Colonic mucosa (tissue), 4 donors: ENCODE measurements around the gene RPS19. TPM values are rescaled to one million over a fixed set of nuclear protein-coding genes. Genes with fewer than 3 reads are reported as not detected.

Experiments
- DNase-seq: peaks from one replicate; pipeline ENCODE4 v3.0.0-alpha.2; 2020
- H3K27ac ChIP-seq: fragments of 200-600 bp; one replicate; pipeline ENCODE4 v1.8.0; 2021
- H3K27me3 ChIP-seq: fragments of 200-600 bp; one replicate; pipeline ENCODE4 v1.8.0; 2021
- H3K36me3 ChIP-seq: fragments of 200-600 bp; one replicate; pipeline ENCODE4 v1.8.0; 2021
- H3K4me1 ChIP-seq: fragments of 200-600 bp; one replicate; pipeline ENCODE4 v1.8.0; 2021; ENCODE audit warnings: mild to moderate bottlenecking
- H3K4me3 ChIP-seq: fragments of 200-600 bp; one replicate; pipeline ENCODE4 v1.8.0; 2021
- H3K9ac ChIP-seq, 2 donors: one replicate each; pipeline ENCODE4 v1.7.0; 2013; ENCODE audit warnings: control low read depth in 2 of 2, low read depth in 2 of 2, low read length in 2 of 2
- H3K9me3 ChIP-seq: fragments of 200-600 bp; one replicate; pipeline ENCODE4 v1.8.0; 2021
- intact Hi-C: fragments of 100-400 bp; cut with DNase I; formaldehyde crosslinking; loops from one replicate; pipeline ENCODE4 v1.14.1; 2022
- total RNA-seq, 2 donors: library from RNA; stranded (reverse); fragmentation: NEBNext Ultra II Directional in 1 of 2; extraction: Animal tissue kit (Norgen Biotek cat#: 25700) in 1 of 2; gene quantifications; one replicate each; pipeline ENCODE4 v1.2.1, GENCODE V29; 2021
- TF ChIP-seq, protein P1 (sequence below): fragments of 200-600 bp; IDR thresholded peaks from one replicate; pipeline ENCODE4 v1.8.0; 2022; ENCODE audit warnings: antibody characterized with exemption, mild to moderate bottlenecking
- donor health status: healthy.
- donor health status: DM: no; HTN: no; CAD: no.
- donor health status: DM: no; HTN: no; CAD: no.

Gene RPS19
- total RNA-seq, 2 donors from 2014 or later, result 1,710 to 2,039 TPM

GRCh38 chr19:41859213-41859617, 840 bp upstream of the RPS19 start:
- Histone ChIP-seq H3K9me3 (no peaks in the 10 kb centered on the region), H3K27me3 (no peaks in the 10 kb centered on the region), H3K9ac (peak overlapping the region; percentile 4 to 98), H3K27ac (peak overlapping the region; percentile 97), H3K4me1 (peaks cover 11% of the 10 kb centered on the region), H3K36me3 (peaks cover 14% of the 10 kb centered on the region), H3K4me3 (peak overlapping the region; percentile 86)
- intact Hi-C loops, result no loop called here
- no peak for DNase-seq
- TF ChIP-seq, protein P1, sequence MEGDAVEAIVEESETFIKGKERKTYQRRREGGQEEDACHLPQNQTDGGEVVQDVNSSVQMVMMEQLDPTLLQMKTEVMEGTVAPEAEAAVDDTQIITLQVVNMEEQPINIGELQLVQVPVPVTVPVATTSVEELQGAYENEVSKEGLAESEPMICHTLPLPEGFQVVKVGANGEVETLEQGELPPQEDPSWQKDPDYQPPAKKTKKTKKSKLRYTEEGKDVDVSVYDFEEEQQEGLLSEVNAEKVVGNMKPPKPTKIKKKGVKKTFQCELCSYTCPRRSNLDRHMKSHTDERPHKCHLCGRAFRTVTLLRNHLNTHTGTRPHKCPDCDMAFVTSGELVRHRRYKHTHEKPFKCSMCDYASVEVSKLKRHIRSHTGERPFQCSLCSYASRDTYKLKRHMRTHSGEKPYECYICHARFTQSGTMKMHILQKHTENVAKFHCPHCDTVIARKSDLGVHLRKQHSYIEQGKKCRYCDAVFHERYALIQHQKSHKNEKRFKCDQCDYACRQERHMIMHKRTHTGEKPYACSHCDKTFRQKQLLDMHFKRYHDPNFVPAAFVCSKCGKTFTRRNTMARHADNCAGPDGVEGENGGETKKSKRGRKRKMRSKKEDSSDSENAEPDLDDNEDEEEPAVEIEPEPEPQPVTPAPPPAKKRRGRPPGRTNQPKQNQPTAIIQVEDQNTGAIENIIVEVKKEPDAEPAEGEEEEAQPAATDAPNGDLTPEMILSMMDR, result no peak

DNA sequence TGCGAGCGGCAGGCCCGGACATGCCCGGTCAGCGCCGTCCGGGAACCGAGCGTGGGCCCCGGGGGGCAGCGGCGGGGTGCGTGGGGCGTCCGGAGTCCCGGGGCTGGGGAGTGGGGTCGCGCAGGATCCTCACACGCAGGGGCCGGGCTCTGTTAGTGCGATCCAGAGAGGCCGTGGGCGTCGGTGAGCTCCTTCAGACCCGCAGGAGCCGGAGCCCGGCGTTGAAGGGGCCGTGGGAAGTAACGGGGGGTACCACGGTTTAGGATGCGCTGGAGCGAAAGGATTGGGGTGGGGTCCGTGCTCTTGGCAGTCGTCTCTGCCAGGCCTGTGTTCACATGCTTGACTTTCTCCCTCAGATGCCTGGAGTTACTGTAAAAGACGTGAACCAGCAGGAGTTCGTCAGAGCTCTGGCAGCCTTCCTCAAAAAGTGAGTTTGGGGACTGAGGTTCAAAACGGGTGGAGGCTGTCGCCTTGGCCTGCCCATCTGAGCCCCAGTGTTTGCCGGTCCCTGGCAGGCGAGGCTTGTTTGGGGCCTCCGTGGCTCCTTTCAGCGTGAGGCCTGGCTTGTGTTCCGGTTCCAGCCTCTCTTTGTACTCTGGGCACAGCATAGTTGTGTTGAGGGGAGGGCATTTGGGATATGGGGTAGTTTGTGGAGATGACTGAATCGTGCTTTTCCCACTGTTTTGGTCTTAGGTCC, 512 bp downstream of the RPS19 start:
- DNase-seq, result no peak
- Histone ChIP-seq H3K27me3 (no peaks in the 10 kb centered on the region), H3K9ac (peak overlapping the region; percentile 89 to 98), H3K27ac (peak overlapping the region; percentile 97), H3K4me3 (peak overlapping the region; percentile 86), H3K4me1 (peaks cover 11% of the 10 kb centered on the region), H3K9me3 (no peaks in the 10 kb centered on the region), H3K36me3 (peaks cover 22% of the 10 kb centered on the region)
- TF ChIP-seq, protein P1, result no peak
- intact Hi-C loops, result no loop called here

DNA sequence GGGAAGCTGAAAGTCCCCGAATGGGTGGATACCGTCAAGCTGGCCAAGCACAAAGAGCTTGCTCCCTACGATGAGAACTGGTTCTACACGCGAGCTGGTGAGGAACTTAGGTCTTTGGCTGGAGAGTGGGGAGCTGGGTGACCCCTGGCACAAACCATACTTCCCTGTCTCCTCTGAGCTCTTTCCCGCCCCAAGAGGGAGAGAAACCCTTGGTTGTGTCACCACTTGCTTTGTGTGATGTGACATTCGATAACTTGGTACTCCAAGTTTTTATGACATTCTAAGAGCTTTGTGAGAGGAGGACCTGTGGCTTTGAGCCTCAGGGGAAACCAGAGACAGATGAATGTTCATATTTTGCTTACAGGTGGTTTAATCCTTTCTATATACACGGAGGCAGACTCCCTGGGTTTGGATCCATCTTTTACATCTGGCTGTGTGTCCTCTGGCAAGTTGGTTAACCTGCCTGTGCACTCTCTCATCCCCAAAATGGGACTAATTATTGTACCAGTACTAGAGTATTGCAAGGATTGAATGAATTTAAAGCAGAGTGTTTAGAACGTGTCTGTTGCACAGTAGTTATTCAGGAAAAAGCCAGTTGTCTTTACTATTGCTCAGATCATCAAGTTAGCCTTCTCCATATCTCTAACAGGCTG, 1.2 kb downstream of the RPS19 start:
- Histone ChIP-seq H3K4me1 (peaks cover 11% of the 10 kb centered on the region), H3K27me3 (no peaks in the 10 kb centered on the region), H3K27ac (no peak overlapping the region), H3K4me3 (peak overlapping the region; percentile 86), H3K9me3 (no peaks in the 10 kb centered on the region), H3K9ac (peak overlapping the region; percentile 89 to 98), H3K36me3 (peaks cover 22% of the 10 kb centered on the region)
- DNase-seq, result no peak
- TF ChIP-seq, protein P1, result no peak
- intact Hi-C loops, result no loop called here

- H3K36me3 ChIP-seq, result peaks cover 22% of the 10 kb centered on the region
- TF ChIP-seq, protein P1, result no peak
Measured at GRCh38 chr19:41861846-41862245, 1.8 kb downstream of the RPS19 start.

DNA sequence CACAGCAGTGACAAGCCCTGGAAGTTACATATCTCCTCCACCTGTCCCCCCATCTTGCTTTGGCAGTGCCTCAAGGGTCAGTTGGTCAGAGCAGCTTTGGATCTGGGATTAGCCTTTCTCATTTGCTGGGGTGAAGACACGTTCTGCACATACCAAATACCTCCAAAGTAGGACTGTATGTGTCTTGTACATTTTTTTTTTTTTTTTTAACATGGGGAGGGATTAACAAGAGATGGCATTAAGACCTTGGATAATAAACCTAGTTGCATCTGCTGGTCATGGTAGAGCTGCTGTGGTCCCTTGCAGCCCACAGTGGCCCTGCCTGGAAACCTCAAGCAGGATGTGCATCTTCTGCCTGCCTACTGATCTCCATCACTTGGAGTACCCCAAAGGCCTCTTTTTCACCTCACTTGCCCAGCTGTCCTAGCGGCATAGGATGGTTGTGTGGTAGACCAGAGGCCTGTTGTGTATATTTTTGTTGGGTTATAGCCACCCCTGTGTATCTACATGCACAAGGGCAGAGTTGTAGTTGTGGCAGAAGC, 2.5 kb downstream of the RPS19 start:
- no peak overlapping the region for H3K27ac ChIP-seq
- TF ChIP-seq, protein P1, result no peak
- peaks cover 22% of the 10 kb centered on the region for H3K36me3 ChIP-seq
- peak overlapping the region in 1 of 2 donors; percentile 9 for H3K9ac ChIP-seq
- no peaks in the 10 kb centered on the region for H3K9me3 ChIP-seq
- H3K4me1 ChIP-seq, result peaks cover 11% of the 10 kb centered on the region
- no peaks in the 10 kb centered on the region for H3K27me3 ChIP-seq
- H3K4me3 ChIP-seq, result no peak overlapping the region
- no peak for DNase-seq
- intact Hi-C loops, result no loop called here

More at GRCh38 chr19:41861846-41862245, 1.8 kb downstream of the RPS19 start:
- H3K9me3 ChIP-seq, result no peaks in the 10 kb centered on the region
- intact Hi-C loops, result no loop called here
- peaks cover 11% of the 10 kb centered on the region for H3K4me1 ChIP-seq
- no peak overlapping the region for H3K27ac ChIP-seq
- peak overlapping the region; percentile 86 for H3K4me3 ChIP-seq
- H3K27me3 ChIP-seq, result no peaks in the 10 kb centered on the region
- no peak for DNase-seq
- peak overlapping the region; percentile 36 to 98 for H3K9ac ChIP-seq
